HCT116 (cell line): ENCODE results near the gene LRPPRC.

Source experiments
- CBX3 ChIP-seq: IDR thresholded peaks from 2 replicates; pipeline ENCODE4 v1.6.1; 2012; ENCODE audit warnings: low read depth
- POLR2AphosphoS5 ChIP-seq: IDR thresholded peaks from 2 replicates; pipeline ENCODE4 v1.6.1; 2011; ENCODE audit warnings: mild to moderate bottlenecking, low read depth, low read length, moderate library complexity
- RAD21 ChIP-seq: IDR thresholded peaks from 2 replicates; pipeline ENCODE4 v1.6.1; 2012; ENCODE audit warnings: low read depth, mild to moderate bottlenecking
- ZBTB33 ChIP-seq: IDR thresholded peaks from 2 replicates; pipeline ENCODE4 v1.6.1; 2011; ENCODE audit warnings: mild to moderate bottlenecking, low read length, moderate library complexity; ENCODE audit not compliant: insufficient replicate concordance; ENCODE audit errors: extremely low read depth
- TF ChIP-seq, protein P1 (sequence below): IDR thresholded peaks from 2 replicates; pipeline ENCODE4 v1.6.1; 2012; ENCODE audit warnings: low read depth
- TF ChIP-seq, protein P2 (sequence below), 3 experiments: fragments of 200-600 bp in 1 of 3; sonication (generic) in 1 of 3; IDR thresholded peaks in 2 of 3; conservative IDR thresholded peaks in 1 of 3; 2 replicates each; pipeline ENCODE4 v1.5.1; 2012 to 2017; ENCODE audit warnings: low read depth in 2 of 3, low read length in 2 of 3, antibody characterized with exemption in 1 of 3, borderline replicate concordance in 1 of 3, control low read depth in 1 of 3, mild to moderate bottlenecking in 1 of 3, mixed read lengths in 1 of 3, mixed run types in 1 of 3, moderate library complexity in 1 of 3; ENCODE audit not compliant: insufficient read depth in 1 of 3

GRCh38 chr2:43985359-43985758, 10.4 kb downstream of the LRPPRC start:
- TF ChIP-seq, protein P1, sequence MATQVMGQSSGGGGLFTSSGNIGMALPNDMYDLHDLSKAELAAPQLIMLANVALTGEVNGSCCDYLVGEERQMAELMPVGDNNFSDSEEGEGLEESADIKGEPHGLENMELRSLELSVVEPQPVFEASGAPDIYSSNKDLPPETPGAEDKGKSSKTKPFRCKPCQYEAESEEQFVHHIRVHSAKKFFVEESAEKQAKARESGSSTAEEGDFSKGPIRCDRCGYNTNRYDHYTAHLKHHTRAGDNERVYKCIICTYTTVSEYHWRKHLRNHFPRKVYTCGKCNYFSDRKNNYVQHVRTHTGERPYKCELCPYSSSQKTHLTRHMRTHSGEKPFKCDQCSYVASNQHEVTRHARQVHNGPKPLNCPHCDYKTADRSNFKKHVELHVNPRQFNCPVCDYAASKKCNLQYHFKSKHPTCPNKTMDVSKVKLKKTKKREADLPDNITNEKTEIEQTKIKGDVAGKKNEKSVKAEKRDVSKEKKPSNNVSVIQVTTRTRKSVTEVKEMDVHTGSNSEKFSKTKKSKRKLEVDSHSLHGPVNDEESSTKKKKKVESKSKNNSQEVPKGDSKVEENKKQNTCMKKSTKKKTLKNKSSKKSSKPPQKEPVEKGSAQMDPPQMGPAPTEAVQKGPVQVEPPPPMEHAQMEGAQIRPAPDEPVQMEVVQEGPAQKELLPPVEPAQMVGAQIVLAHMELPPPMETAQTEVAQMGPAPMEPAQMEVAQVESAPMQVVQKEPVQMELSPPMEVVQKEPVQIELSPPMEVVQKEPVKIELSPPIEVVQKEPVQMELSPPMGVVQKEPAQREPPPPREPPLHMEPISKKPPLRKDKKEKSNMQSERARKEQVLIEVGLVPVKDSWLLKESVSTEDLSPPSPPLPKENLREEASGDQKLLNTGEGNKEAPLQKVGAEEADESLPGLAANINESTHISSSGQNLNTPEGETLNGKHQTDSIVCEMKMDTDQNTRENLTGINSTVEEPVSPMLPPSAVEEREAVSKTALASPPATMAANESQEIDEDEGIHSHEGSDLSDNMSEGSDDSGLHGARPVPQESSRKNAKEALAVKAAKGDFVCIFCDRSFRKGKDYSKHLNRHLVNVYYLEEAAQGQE, result no peak
- TF ChIP-seq, protein P2, sequence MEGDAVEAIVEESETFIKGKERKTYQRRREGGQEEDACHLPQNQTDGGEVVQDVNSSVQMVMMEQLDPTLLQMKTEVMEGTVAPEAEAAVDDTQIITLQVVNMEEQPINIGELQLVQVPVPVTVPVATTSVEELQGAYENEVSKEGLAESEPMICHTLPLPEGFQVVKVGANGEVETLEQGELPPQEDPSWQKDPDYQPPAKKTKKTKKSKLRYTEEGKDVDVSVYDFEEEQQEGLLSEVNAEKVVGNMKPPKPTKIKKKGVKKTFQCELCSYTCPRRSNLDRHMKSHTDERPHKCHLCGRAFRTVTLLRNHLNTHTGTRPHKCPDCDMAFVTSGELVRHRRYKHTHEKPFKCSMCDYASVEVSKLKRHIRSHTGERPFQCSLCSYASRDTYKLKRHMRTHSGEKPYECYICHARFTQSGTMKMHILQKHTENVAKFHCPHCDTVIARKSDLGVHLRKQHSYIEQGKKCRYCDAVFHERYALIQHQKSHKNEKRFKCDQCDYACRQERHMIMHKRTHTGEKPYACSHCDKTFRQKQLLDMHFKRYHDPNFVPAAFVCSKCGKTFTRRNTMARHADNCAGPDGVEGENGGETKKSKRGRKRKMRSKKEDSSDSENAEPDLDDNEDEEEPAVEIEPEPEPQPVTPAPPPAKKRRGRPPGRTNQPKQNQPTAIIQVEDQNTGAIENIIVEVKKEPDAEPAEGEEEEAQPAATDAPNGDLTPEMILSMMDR (IDR thresholded peaks at IDR 0.05 in 2 of 3, conservative IDR thresholded peaks at IDR 0.05 in 1 of 3; ENCODE audit: borderline replicate concordance in 1 of 3, insufficient read depth in 1 of 3, low read depth in 2 of 3, low read length in 2 of 3), result no peak
- TF ChIP-seq CBX3, result no peak
- no peak for TF ChIP-seq POLR2AphosphoS5
- no peak for TF ChIP-seq RAD21
- no peak for TF ChIP-seq ZBTB33
